Measurements from ENCODE around the gene GINS2.

- TF ChIP-seq CTCF (conservative IDR thresholded peaks at IDR 0.05; ENCODE audit: low read length) (no peak), EZH2phosphoT487 (IDR thresholded peaks at IDR 0.05; ENCODE audit: borderline replicate concordance, low read depth, low read length) (no peak)
Measured at GRCh38 chr16:85646358-85646907, 42.3 kb downstream of the GINS2 start.

Data from OCI-LY7 (cell line).